MCF 10A (cell line): ENCODE data around the gene BCL2L1. TPM values are rescaled to one million over a fixed set of nuclear protein-coding genes. Genes with fewer than 3 reads are reported as not detected.

Source experiments
- BruUV-seq: library from RNA; stranded (reverse); fragments of 400-500 nt; replicated peaks from 2 replicates; lab custom pipeline; 2021; lab: Mats Ljungman, UMichigan
- CTCF ChIA-PET: fragments of 300-600 bp; sonication (Branson Sonifier 250); formaldehyde crosslinking; extraction: SDS; loops from one replicate; lab custom pipeline; 2021; ENCODE audit warnings: antibody characterized with exemption, inconsistent platforms; lab: Yijun Ruan, JAX
- POLR2A ChIA-PET: fragments of 300-600, 350-650 bp; sonication (Branson Sonifier 250); formaldehyde crosslinking; extraction: SDS; loops from one replicate; lab custom pipeline; 2020; ENCODE audit warnings: antibody characterized with exemption, inconsistent platforms; lab: Yijun Ruan, JAX
- DNase-seq: peaks from one replicate; pipeline ENCODE4 v3.0.0-alpha.2; 2018; ENCODE audit not compliant: unreplicated experiment
- H3K27ac Mint-ChIP-seq: one replicate; pipeline ENCODE4 v1.8.0; 2022; ENCODE audit warnings: mild to moderate bottlenecking, low read depth, mixed read lengths; ENCODE audit not compliant: unreplicated experiment
- H3K27me3 Mint-ChIP-seq: one replicate; pipeline ENCODE4 v1.8.0; 2022; ENCODE audit warnings: mixed read lengths; ENCODE audit not compliant: insufficient read depth, unreplicated experiment
- H3K36me3 Mint-ChIP-seq: one replicate; pipeline ENCODE4 v1.8.0; 2022; ENCODE audit warnings: mild to moderate bottlenecking, moderate library complexity, mixed read lengths; ENCODE audit not compliant: insufficient read depth, unreplicated experiment
- H3K4me1 Mint-ChIP-seq: one replicate; pipeline ENCODE4 v1.8.0; 2022; ENCODE audit warnings: mixed read lengths; ENCODE audit not compliant: insufficient read depth, unreplicated experiment
- H3K4me3 Mint-ChIP-seq: one replicate; pipeline ENCODE4 v1.8.0; 2022; ENCODE audit warnings: mild to moderate bottlenecking, moderate library complexity, mixed read lengths; ENCODE audit not compliant: unreplicated experiment
- H3K9me3 Mint-ChIP-seq: one replicate; pipeline ENCODE4 v1.8.0; 2022; ENCODE audit warnings: mixed read lengths; ENCODE audit not compliant: unreplicated experiment
- intact Hi-C: fragments of 100-400 bp; cut with micrococcal nuclease; formaldehyde crosslinking; loops from 2 replicates; pipeline ENCODE4 v1.14.1; 2022
- total RNA-seq: library from RNA; stranded (reverse); gene quantifications from 2 replicates; pipeline ENCODE4 v1.2.3, GENCODE V29; 2022
- TF ChIP-seq, protein P1 (sequence below): fragments of 200-600 bp; IDR thresholded peaks from one replicate; pipeline ENCODE4 v1.8.0; 2022; ENCODE audit warnings: antibody characterized with exemption, mild to moderate bottlenecking; ENCODE audit not compliant: unreplicated experiment

BCL2L1 gene
- total RNA-seq, 1 experiment from 2014 or later, result 156 TPM

DNA sequence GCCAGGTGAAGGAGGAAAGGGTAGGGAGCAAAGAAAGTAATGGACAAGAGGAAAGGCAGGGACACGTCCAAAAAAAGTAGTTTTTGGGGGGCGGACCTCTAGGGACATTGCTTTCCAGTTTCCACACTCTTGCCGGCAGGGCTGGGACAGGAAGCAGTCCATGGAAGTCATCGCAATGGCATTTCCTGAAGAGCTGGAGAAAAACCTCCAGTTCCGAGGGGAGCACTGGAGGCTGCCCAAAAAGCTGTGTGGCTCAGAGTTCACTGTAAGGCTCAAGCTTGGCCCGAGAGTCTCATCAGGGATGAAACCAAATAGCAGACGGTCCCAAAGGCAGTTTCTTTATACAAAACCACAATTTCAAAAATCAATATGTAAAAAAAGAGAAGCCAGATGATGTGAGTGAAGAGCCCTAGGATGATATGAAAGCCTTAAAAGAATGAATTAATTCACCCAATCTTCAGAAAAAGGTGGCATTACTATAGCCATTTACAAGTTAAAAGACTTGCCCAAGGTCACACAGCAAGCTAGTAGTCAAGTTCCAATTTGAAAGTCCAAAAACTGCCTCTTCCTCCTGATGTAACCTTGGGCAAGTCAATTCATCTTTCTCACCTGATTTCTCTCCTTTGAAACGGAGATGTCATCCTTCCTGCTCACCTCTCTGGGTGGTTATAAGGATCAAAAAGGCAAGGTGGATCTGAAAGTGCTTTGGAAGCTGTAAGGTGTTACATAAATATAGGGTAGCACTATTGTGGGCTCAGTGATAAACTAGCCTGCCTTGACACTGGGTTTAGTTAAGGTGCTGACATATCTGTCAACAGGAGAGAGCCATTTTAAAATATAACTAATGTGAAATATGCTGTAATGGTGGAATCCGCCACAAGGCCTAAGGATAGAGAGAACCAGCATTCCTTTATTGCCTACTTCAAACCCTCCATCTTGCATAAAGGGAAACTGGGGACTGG, 9.1 kb downstream of the BCL2L1 start:
- intact Hi-C loops, result no loop called here
- Mint-ChIP-seq H3K9me3 (no peaks in the 10 kb centered on the region), H3K36me3 (peaks cover 71% of the 10 kb centered on the region), H3K4me1 (peaks cover 78% of the 10 kb centered on the region), H3K27ac (peak overlapping the region; percentile 96), H3K4me3 (peak overlapping the region; percentile 70), H3K27me3 (no peaks in the 10 kb centered on the region)
- ChIA-PET POLR2A (interaction anchor here (0.7 to 13.2 kb wide), 19 partner anchors 4 to 517 kb away, joined by 3 to 491 read pairs (median 6); partner anchors contain the start of genes BCL2L1, ID1 and TPX2), CTCF (interaction anchor here (0.5 to 21.5 kb wide), 11 partner anchors 7 to 576 kb away, joined by 3 to 626 read pairs (median 3); partner anchors contain the start of gene BCL2L1)
- TF ChIP-seq, protein P1, sequence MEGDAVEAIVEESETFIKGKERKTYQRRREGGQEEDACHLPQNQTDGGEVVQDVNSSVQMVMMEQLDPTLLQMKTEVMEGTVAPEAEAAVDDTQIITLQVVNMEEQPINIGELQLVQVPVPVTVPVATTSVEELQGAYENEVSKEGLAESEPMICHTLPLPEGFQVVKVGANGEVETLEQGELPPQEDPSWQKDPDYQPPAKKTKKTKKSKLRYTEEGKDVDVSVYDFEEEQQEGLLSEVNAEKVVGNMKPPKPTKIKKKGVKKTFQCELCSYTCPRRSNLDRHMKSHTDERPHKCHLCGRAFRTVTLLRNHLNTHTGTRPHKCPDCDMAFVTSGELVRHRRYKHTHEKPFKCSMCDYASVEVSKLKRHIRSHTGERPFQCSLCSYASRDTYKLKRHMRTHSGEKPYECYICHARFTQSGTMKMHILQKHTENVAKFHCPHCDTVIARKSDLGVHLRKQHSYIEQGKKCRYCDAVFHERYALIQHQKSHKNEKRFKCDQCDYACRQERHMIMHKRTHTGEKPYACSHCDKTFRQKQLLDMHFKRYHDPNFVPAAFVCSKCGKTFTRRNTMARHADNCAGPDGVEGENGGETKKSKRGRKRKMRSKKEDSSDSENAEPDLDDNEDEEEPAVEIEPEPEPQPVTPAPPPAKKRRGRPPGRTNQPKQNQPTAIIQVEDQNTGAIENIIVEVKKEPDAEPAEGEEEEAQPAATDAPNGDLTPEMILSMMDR, result no peak
- peak; percentile 91 for DNase-seq
- BruUV-seq, result TSS peak; percentile 16

DNA sequence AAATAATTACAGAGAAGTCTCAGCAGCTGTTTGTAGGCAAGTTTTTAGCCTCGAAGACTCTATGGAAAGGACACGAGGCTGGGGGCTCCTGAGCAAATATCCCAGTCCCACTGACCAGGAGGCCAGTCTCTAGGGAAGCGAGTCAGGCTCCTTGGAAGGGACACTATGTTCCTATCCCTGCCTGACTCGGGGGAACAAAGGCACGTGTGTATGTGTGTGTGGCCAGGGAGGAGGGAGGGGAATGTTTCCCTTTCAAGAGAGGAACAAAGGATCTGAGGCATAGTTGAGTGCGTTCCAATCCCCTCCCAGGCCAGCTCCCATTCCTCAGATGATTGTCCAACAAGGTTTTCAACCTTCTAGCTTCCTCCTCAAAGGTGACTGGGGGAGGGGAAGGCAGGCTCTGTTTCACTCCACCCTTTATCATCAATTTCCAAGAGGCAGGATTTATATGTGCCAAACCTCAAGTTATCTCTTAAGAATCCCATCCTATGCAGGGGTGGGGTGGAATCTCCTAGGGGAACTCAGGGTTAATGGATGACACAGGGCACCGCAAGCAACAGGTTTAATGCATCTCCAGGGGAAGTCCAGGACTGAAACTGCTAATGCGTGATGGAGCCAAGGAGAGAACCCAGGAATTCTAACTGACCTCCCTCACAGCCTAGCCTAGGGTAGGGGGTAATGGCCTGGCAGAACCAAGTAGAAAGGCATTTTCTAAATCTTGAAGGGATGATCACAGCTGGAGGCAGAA, 9.9 kb downstream of the BCL2L1 start:
- H3K27me3 Mint-ChIP-seq, result no peaks in the 10 kb centered on the region
- H3K27ac Mint-ChIP-seq, result peak overlapping the region; percentile 96
- CTCF ChIA-PET, result interaction anchor here (0.7 to 21.5 kb wide), 13 partner anchors 8 to 239 kb away, joined by 3 to 626 read pairs (median 4); partner anchors contain the start of genes BCL2L1, ID1 and PDRG1
- H3K4me1 Mint-ChIP-seq, result peaks cover 78% of the 10 kb centered on the region
- POLR2A ChIA-PET, result interaction anchor here (0.7 to 13.2 kb wide), 24 partner anchors 4 to 518 kb away, joined by 3 to 491 read pairs (median 6); partner anchors contain the start of genes BCL2L1, ID1 and TPX2
- TF ChIP-seq, protein P1, result no peak
- H3K9me3 Mint-ChIP-seq, result no peaks in the 10 kb centered on the region
- intact Hi-C loops, result loop anchor here (1.0 kb wide), 1 partner anchor 9 kb away; no protein-coding TSS in a partner anchor
- H3K4me3 Mint-ChIP-seq, result peak overlapping the region; percentile 70
- H3K36me3 Mint-ChIP-seq, result peaks cover 66% of the 10 kb centered on the region
- peak; percentile 92 for DNase-seq
- BruUV-seq, result no TSS peak

DNA sequence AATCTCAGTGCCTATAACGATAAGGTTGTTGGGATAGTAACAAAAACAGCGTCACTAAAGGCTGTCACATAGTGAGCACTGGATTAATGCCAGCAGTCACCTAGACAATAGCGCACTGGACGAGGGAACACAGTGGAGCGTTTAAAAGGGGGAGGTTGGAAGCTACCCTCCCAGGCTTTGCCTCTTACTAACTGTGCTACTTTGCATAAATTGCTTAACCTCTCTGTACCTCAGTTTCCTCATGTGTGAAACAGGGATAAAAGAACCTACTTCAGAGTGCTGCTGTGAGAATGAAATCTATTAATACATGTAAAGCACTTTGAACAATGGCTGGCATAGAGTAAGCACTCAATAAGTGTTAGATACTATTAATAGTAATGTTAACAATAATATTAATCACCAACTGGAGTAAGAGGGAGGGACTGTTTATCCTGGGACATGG, 10.5 kb downstream of the BCL2L1 start:
- peak overlapping the region; percentile 70 for H3K4me3 Mint-ChIP-seq
- intact Hi-C loops, result loop anchor here (1.0 kb wide), 1 partner anchor 9 kb away; no protein-coding TSS in a partner anchor
- no peaks in the 10 kb centered on the region for H3K27me3 Mint-ChIP-seq
- H3K4me1 Mint-ChIP-seq, result peaks cover 75% of the 10 kb centered on the region
- BruUV-seq, result TSS peak; percentile 43
- no peaks in the 10 kb centered on the region for H3K9me3 Mint-ChIP-seq
- peak overlapping the region; percentile 96 for H3K27ac Mint-ChIP-seq
- TF ChIP-seq, protein P1, result no peak
- DNase-seq, result peak; percentile 28
- H3K36me3 Mint-ChIP-seq, result peaks cover 66% of the 10 kb centered on the region
- POLR2A ChIA-PET, result interaction anchor here (0.7 to 13.2 kb wide), 23 partner anchors 3 to 165 kb away, joined by 3 to 491 read pairs (median 7); partner anchors contain the start of genes BCL2L1, ID1 and TPX2
- CTCF ChIA-PET, result interaction anchor here (0.7 to 21.5 kb wide), 17 partner anchors 7 to 320 kb away, joined by 3 to 626 read pairs (median 4); partner anchors contain the start of genes BCL2L1, ID1 and PDRG1
